Measurements from ENCODE around the gene MDP1.

GRCh38 chr14:24178399-24179178 lies 37.3 kb downstream of the MDP1 start:
- no peak for TF ChIP-seq OSR1 (CRISPR knock-in tag; IDR thresholded peaks at IDR 0.05)
- TF ChIP-seq RARB (CRISPR knock-in tag; IDR thresholded peaks at IDR 0.05), result no peak
- TF ChIP-seq, protein P1, sequence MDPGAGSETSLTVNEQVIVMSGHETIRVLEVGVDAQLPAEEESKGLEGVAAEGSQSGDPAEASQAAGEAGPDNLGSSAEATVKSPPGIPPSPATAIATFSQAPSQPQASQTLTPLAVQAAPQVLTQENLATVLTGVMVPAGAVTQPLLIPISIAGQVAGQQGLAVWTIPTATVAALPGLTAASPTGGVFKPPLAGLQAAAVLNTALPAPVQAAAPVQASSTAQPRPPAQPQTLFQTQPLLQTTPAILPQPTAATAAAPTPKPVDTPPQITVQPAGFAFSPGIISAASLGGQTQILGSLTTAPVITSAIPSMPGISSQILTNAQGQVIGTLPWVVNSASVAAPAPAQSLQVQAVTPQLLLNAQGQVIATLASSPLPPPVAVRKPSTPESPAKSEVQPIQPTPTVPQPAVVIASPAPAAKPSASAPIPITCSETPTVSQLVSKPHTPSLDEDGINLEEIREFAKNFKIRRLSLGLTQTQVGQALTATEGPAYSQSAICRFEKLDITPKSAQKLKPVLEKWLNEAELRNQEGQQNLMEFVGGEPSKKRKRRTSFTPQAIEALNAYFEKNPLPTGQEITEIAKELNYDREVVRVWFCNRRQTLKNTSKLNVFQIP (CRISPR knock-in tag; IDR thresholded peaks at IDR 0.05; ENCODE audit: borderline replicate concordance, low read depth), result no peak
- TF ChIP-seq ZFP30 (CRISPR knock-in tag; IDR thresholded peaks at IDR 0.05), result no peak
- no peak for TF ChIP-seq SNAI2 (CRISPR knock-in tag; IDR thresholded peaks at IDR 0.05)
- TF ChIP-seq PATZ1 (CRISPR knock-in tag; IDR thresholded peaks at IDR 0.05; ENCODE audit: borderline replicate concordance), result no peak
- TF ChIP-seq TOX (CRISPR knock-in tag; IDR thresholded peaks at IDR 0.05; ENCODE audit: borderline replicate concordance), result no peak

All from SK-N-SH treated with all-trans-retinoic acid at 6 μM for 48 hours (cell line).